HG02610 (cell line): Measurements from ENCODE around the gene SLC47A2.
"Not testable (repeated sequence)": the region's sequence is repeated elsewhere in the genome, so short reads cannot be mapped to it uniquely, and the experiment has no call there.

Source experiments
- ATAC-seq: cut with Tn5 transposase; IDR thresholded peaks from one replicate; pipeline ENCODE4 v1.9.1; 2021; ENCODE audit warnings: mild to moderate bottlenecking, moderate library complexity; ENCODE audit not compliant: unreplicated experiment

The SLC47A2 gene

GRCh38 chr17:19709841-19710240, 6.5 kb downstream of the SLC47A2 start:
- no peak for ATAC-seq

GRCh38 chr17:19708431-19709175, 7.8 kb downstream of the SLC47A2 start:
- ATAC-seq, result no peak

- no peak for ATAC-seq
Observed at GRCh38 chr17:19707728-19708221, 8.6 kb downstream of the SLC47A2 start.

- no peak for ATAC-seq
Observed at GRCh38 chr17:19706791-19707727, 9.3 kb downstream of the SLC47A2 start.

- ATAC-seq, result no peak
Observed at GRCh38 chr17:19705771-19706770, 10.3 kb downstream of the SLC47A2 start.

- no peak for ATAC-seq
Observed at GRCh38 chr17:19705201-19705600, 11.2 kb downstream of the SLC47A2 start.

GRCh38 chr17:19703828-19704613, 12.4 kb downstream of the SLC47A2 start:
- ATAC-seq, result no peak

- ATAC-seq, result no peak
Observed at GRCh38 chr17:19703106-19703827, 13.1 kb downstream of the SLC47A2 start.

GRCh38 chr17:19702217-19702641, 14.2 kb downstream of the SLC47A2 start:
- ATAC-seq, result no peak

GRCh38 chr17:19686400-19687090, 29.8 kb downstream of the SLC47A2 start:
- no peak for ATAC-seq

- ATAC-seq, result not testable (repeated sequence)
Observed at GRCh38 chr17:19684909-19685580, 31.3 kb downstream of the SLC47A2 start.

GRCh38 chr17:19683117-19683516, 33.3 kb downstream of the SLC47A2 start:
- no peak for ATAC-seq

- no peak for ATAC-seq
Observed at GRCh38 chr17:19678581-19679453, 37.6 kb downstream of the SLC47A2 start.

- no peak for ATAC-seq
Observed at GRCh38 chr17:19677736-19678379, 38.5 kb downstream of the SLC47A2 start.

- no peak for ATAC-seq
Observed at GRCh38 chr17:19676896-19677295, 39.5 kb downstream of the SLC47A2 start.

- ATAC-seq, result no peak
Observed at GRCh38 chr17:19673623-19674022, 42.8 kb downstream of the SLC47A2 start.
